ENCODE measurements around the gene ARHGEF10L. TPM values are rescaled to one million over a fixed set of nuclear protein-coding genes. Genes with fewer than 3 reads are reported as not detected.

The ARHGEF10L gene
- total RNA-seq, 1 donor = 39.1 TPM

DNA sequence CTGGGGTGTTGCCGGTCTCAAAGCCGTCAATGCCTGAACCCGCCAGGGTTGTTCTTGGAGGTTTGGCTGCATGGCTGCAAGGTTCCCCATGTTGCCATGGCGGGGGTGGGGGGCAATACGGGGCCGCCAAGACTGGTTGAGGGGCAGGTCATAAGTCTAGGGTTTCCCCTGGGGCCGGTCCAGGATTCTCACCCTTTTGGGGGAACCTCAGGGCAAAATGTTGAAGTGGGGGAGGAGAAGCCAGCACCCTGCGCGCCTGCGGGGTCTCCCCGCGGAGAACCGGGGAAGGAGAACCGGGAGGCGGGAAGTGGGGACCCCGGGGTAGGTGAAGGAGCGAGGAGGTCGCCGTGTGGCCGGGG is 401 bp upstream of the ARHGEF10L start:
- TF ChIP-seq, protein P1, sequence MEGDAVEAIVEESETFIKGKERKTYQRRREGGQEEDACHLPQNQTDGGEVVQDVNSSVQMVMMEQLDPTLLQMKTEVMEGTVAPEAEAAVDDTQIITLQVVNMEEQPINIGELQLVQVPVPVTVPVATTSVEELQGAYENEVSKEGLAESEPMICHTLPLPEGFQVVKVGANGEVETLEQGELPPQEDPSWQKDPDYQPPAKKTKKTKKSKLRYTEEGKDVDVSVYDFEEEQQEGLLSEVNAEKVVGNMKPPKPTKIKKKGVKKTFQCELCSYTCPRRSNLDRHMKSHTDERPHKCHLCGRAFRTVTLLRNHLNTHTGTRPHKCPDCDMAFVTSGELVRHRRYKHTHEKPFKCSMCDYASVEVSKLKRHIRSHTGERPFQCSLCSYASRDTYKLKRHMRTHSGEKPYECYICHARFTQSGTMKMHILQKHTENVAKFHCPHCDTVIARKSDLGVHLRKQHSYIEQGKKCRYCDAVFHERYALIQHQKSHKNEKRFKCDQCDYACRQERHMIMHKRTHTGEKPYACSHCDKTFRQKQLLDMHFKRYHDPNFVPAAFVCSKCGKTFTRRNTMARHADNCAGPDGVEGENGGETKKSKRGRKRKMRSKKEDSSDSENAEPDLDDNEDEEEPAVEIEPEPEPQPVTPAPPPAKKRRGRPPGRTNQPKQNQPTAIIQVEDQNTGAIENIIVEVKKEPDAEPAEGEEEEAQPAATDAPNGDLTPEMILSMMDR (IDR thresholded peaks at IDR 0.05; ENCODE audit: extremely low read depth, low read depth, low read length) = no peak
- H3K27me3 ChIP-seq (ENCODE audit: insufficient read depth, low read length) = no peaks in the 10 kb centered on the region
- no peaks in the 10 kb centered on the region for H4K20me1 ChIP-seq (ENCODE audit: insufficient read depth, low read length)
- H3K4me3 ChIP-seq (ENCODE audit: insufficient read depth, low read length) = peak overlapping the region; percentile 59
- peak overlapping the region; percentile 74 for H3K4me2 ChIP-seq (ENCODE audit: insufficient read depth, low read length)
- peaks cover 15% of the 10 kb centered on the region for H3K4me1 ChIP-seq (ENCODE audit: insufficient read depth, low read length)
- no peaks in the 10 kb centered on the region for H3K36me3 ChIP-seq (ENCODE audit: insufficient read depth, low read length)
- no peak for DNase-seq (ENCODE audit: insufficient read length, low spot score, missing footprints)
- peak overlapping the region; percentile 35 for H2AFZ ChIP-seq (ENCODE audit: low read length)
- H3K9me3 ChIP-seq (ENCODE audit: low read depth, low read length) = no peaks in the 10 kb centered on the region
- H3K27ac ChIP-seq (ENCODE audit: low read depth, low read length) = no peak overlapping the region
- peaks cover 39% of the 10 kb centered on the region for H3K79me2 ChIP-seq (ENCODE audit: insufficient read depth, low read length)

DNA sequence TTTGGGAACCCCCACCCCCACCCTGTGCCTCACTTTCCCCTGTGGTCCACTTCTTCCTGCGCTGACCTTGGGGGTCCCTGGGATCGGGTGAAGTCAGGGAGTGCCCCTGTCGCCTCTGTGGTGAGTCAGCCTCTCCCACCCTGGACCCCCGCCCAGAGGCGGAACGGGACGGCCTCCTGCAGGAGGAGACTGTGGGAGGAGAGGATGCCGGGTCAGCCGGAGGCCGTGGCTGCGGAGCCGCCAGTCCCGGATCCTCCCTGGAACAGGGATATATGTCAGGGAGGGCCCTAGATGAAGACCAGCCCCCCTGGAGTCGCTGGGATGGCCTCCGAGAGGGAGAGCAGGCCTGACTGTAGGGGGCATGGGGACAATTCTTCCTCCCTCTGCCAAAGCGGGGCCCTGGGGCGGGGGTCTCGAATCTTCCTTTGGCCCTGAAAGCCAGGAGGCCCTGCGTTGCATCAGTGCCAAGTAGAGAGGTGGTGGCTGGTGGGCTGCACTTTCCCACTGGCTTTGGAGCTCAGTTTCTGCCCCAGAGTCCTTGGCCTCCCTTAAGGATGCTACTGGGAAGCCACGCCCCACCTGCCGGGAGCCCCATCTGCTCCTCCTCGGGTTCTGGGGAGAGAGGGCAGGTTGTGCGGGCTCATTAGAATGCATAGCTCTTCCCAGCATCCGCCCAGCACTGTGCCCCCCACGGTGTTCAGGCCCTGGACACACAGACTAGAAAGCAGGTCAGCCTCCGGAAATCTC is 930 bp downstream of the ARHGEF10L start:
- Histone ChIP-seq H4K20me1 (ENCODE audit: insufficient read depth, low read length) (peaks cover 6% of the 10 kb centered on the region), H3K4me2 (ENCODE audit: insufficient read depth, low read length) (peak overlapping the region; percentile 92), H2AFZ (ENCODE audit: low read length) (peak overlapping the region; percentile 87), H3K79me2 (ENCODE audit: insufficient read depth, low read length) (peaks cover 39% of the 10 kb centered on the region), H3K36me3 (ENCODE audit: insufficient read depth, low read length) (no peaks in the 10 kb centered on the region), H3K4me1 (ENCODE audit: insufficient read depth, low read length) (peaks cover 24% of the 10 kb centered on the region), H3K9me3 (ENCODE audit: low read depth, low read length) (no peaks in the 10 kb centered on the region), H3K27me3 (ENCODE audit: insufficient read depth, low read length) (no peaks in the 10 kb centered on the region), H3K27ac (ENCODE audit: low read depth, low read length) (peak overlapping the region; percentile 58), H3K4me3 (ENCODE audit: insufficient read depth, low read length) (peak overlapping the region; percentile 92)
- DNase-seq (ENCODE audit: insufficient read length, low spot score, missing footprints) = peak; percentile 96
- TF ChIP-seq, protein P1 (IDR thresholded peaks at IDR 0.05; ENCODE audit: extremely low read depth, low read depth, low read length) = no peak

DNA sequence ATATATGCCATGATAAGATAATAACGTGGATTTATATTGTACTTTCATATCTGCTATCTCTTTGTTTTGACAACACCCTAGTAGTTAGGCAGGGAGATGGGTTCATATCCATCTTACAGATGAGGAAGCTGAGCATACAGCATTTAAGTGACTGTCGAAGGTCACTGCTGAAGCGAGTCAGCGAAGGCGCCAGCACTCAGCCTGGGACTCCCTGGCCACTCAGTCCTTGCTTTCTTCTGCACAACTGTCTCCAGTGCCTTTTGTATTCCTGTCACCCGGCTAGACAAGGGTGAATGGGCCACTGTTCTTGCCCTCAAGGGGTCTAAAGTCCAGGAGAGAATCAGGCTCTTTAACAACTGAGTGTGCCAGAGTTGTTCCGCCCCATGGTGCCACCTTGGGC is 3.1 kb downstream of the ARHGEF10L start:
- no peak overlapping the region for H2AFZ ChIP-seq (ENCODE audit: low read length)
- H3K4me3 ChIP-seq (ENCODE audit: insufficient read depth, low read length) = no peak overlapping the region
- peaks cover 61% of the 10 kb centered on the region for H3K79me2 ChIP-seq (ENCODE audit: insufficient read depth, low read length)
- H3K36me3 ChIP-seq (ENCODE audit: insufficient read depth, low read length) = no peaks in the 10 kb centered on the region
- DNase-seq (ENCODE audit: insufficient read length, low spot score, missing footprints) = no peak
- H3K4me2 ChIP-seq (ENCODE audit: insufficient read depth, low read length) = no peak overlapping the region
- no peak overlapping the region for H3K27ac ChIP-seq (ENCODE audit: low read depth, low read length)
- TF ChIP-seq, protein P1 (IDR thresholded peaks at IDR 0.05; ENCODE audit: extremely low read depth, low read depth, low read length) = no peak
- H3K9me3 ChIP-seq (ENCODE audit: low read depth, low read length) = no peaks in the 10 kb centered on the region
- peaks cover 32% of the 10 kb centered on the region for H3K4me1 ChIP-seq (ENCODE audit: insufficient read depth, low read length)
- no peaks in the 10 kb centered on the region for H3K27me3 ChIP-seq (ENCODE audit: insufficient read depth, low read length)
- H4K20me1 ChIP-seq (ENCODE audit: insufficient read depth, low read length) = peaks cover 23% of the 10 kb centered on the region

DNA sequence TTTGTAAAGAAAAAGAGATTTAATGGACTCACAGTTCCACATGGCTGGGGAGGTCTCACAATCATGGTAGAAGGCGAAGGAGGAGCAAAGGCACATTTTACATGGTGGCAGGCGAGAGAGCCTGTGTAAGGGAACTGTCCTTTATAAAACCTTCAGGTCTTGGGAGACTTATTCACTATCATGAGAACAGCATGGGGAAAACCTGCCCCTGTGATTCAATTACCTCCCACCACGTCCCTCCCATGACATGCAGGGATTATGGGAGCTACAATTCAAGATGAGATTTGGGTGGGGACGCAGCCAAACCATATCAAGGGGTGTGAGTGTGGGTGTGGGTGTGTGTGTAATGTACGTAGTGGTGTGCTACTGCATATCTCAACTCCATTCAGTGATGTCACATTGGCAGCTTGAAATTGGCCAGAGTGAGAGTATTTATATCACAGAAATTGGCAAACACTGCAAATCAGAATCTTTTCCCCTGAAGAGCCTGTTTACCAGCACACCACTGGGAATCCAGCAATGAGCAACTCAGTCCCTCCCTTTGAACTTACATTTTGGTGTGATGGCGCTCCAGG is 5.4 kb downstream of the ARHGEF10L start:
- peak overlapping the region; percentile 17 for H2AFZ ChIP-seq (ENCODE audit: low read length)
- H3K4me2 ChIP-seq (ENCODE audit: insufficient read depth, low read length) = peak overlapping the region; percentile 60
- H3K9me3 ChIP-seq (ENCODE audit: low read depth, low read length) = no peaks in the 10 kb centered on the region
- peaks cover 32% of the 10 kb centered on the region for H3K4me1 ChIP-seq (ENCODE audit: insufficient read depth, low read length)
- peaks cover 81% of the 10 kb centered on the region for H3K79me2 ChIP-seq (ENCODE audit: insufficient read depth, low read length)
- H3K36me3 ChIP-seq (ENCODE audit: insufficient read depth, low read length) = no peaks in the 10 kb centered on the region
- peaks cover 23% of the 10 kb centered on the region for H4K20me1 ChIP-seq (ENCODE audit: insufficient read depth, low read length)
- TF ChIP-seq, protein P1 (IDR thresholded peaks at IDR 0.05; ENCODE audit: extremely low read depth, low read depth, low read length) = no peak
- peak overlapping the region; percentile 81 for H3K27ac ChIP-seq (ENCODE audit: low read depth, low read length)
- no peaks in the 10 kb centered on the region for H3K27me3 ChIP-seq (ENCODE audit: insufficient read depth, low read length)
- H3K4me3 ChIP-seq (ENCODE audit: insufficient read depth, low read length) = no peak overlapping the region
- DNase-seq (ENCODE audit: insufficient read length, low spot score, missing footprints) = no peak
